HG03558 (cell line): ENCODE measurements around the gene ELMOD1.

ENCODE experiments used
- ATAC-seq: cut with Tn5 transposase; IDR thresholded peaks from one replicate; pipeline ENCODE4 v1.9.1; 2021; ENCODE audit warnings: moderate number of reproducible peaks; ENCODE audit not compliant: unreplicated experiment; ENCODE audit errors: extremely low read depth

ELMOD1 gene

DNA sequence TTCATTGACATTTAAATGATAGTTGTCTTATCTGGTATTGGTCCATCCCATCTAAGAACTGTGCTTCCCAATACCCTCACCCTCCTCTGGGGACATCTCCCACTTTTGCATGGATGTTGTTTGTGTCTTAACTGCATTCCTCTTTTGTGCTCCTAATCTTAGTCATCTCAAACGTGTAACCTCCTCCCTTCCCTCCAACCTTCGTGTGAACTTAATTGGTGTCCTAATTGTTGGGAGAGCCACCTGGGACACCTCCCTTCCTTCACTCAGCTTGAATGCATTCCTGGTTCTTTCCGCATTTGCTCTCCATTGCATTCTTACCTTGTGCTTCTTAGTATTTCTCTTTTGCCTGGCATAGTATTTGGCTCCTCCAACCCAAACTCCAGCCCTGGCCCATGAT, 9.8 kb upstream of the ELMOD1 start:
- ATAC-seq, result no peak

DNA sequence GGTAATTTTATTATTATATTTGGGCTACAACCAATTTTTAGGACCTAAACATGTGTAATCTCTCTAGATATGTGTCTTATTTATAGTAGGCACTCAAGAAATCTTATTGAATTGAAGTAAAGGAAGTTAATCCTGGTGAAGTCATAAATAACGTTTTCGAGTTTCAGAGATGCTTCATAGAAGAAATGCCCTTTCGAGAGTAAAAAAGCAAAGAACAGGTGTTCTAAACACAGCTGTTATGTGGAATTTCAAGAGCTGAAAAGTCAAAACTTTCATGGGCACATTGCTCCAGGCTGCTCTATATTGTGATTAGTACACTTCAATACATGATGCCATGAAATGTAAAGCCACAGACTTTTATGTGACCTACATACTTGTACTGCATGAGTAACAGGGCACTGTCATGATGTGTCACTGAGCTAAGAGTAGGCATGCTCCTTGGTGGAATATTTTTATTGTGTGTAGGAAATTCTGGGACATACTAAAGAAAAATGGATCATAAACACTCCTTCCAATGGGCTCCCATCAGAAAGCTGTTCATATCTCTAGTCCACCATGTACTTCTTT, 7.2 kb upstream of the ELMOD1 start:
- ATAC-seq, result no peak

DNA sequence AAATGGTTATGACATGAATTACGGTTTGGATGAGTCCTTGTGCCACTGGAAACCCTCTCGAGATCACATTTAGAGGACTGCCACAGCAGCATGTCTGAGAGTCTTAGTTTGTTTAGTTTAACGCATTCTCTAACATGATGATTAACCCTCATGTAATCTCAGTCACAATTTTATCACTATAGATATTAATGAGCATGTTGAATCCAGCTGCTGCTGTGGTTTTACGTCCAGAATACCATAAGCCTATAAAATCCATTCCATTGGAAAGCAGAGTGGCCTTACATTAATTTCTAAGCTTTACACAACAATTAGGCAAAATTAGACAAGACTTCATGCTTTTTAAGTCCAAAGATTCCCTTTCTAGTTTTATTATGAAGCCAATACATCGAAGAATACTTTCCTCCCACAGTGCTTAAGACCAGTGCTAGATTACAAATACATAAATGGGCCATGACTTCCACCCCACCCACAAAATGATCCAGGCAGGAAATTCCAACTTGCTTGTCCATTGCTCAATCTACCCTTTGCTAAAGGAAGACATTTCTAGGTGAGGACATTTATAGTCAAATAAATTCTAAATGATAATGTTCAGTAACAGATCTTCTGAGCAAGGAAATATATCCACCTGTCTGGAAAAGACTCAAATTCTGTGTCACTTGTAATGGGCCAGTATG, 3.5 kb upstream of the ELMOD1 start:
- ATAC-seq, result no peak

DNA sequence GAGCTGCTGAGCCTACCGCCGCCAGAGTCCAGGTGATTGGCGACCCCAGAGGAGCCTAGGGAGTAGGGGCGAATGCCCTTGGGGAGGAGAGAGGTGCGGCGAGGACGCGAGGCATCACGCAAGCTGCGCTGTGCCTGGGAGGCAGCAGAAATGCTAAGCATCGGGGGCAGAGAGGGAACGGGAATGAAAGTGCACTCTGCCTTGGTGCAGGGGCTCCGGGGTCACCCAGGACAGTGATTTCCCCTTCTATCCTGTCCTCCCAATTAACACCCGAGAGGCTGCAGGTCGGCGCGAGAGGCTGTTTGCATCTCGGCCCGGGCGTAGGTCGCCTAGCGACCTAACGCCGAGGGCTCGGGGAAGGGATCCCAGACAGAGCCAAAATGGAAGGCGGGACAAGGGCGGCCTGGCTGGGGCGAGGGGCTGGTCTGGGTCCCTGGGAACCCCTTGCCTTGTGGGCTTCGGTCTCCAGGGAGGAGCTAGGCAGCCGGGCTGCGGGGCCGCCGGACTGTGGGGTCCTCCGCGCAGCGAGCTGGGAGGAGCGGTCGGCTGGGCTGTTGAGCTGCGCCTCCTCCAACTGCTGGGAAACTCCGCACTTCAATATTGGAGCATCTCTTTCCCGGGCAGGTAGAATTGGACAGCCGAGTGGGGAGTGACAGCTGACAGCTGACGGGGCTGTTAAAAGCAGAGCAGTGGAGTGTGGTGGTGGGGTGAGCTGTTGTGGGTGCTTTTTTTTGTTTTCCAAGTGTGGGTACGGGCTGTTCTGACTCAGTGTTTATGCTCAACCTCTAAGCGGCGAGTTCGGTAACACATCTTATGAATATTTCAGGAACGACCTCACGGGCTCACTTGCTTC, 657 bp downstream of the ELMOD1 start:
- ATAC-seq, result no peak

DNA sequence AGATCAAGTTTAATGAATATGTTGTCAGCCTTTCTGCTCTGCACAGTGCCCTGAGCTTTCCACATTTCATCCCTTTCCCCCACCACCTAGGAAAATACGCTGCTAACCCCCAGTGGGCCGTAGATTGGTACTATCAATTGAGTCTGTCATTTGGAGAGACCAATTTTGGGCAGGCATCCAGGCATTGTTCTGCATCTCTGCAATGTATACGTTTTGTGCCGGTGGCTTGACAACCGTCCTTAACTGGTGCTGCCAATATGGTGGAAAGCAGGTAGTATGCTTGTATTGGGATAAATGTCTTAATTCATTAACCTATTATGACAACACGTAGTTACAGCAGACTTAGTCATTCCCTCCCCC, 1.3 kb downstream of the ELMOD1 start:
- no peak for ATAC-seq

DNA sequence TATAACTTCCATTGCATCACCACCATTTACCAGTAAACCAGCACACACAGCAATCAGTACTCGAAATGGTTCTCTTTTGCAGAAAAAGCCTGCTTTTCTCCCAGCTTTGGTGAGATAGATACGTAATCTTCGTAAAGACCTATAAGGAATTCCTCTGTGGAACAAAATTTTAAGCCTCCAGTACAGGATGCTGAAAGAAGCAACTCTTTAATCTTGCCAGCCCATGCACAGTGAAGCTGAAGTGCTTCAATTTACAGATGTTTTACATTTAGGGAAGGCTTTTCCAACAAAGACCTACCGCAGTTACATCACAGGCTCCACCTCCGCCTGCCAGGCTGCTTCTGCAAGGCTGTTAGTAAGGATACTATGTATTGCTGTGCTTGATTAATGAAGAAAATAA, 1.9 kb downstream of the ELMOD1 start:
- ATAC-seq, result no peak

DNA sequence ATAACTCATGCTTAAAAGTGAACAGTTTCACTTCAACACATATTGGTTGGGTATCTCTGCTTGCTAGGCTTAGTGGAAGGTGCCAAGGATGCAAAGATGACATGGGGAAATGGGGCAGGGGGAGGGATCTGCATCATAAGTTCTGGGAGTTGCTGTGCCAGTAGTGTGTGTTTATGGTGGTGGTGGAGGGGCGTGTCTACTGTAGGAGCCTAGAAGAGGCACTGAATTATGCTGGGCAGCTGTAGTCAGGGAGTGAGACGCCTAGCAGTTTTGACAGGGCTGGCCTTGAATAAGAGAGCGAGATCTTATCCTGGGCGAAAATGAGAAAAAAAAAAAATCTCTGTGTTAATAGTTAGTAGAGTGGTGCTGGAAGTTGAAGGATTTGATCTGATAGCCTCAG, 3.0 kb downstream of the ELMOD1 start:
- ATAC-seq, result no peak

DNA sequence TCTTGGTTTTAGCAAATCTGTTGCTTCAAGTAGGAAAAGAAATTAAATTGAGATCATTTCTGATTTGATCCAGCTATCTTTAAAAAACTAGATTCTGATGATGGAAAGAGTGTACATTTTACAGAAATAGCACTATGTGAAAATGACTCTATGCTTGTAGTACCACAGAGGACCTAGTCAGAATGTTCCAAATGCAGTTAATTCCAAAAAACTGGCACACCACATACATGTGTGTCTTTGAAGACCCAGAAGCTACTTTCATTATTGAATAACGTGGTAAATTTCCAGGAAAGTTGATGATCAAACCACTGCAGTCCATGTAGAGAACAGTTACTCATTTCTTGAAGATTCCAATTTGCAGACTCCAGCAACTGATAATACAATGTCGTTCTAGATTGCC, 3.8 kb downstream of the ELMOD1 start:
- no peak for ATAC-seq

DNA sequence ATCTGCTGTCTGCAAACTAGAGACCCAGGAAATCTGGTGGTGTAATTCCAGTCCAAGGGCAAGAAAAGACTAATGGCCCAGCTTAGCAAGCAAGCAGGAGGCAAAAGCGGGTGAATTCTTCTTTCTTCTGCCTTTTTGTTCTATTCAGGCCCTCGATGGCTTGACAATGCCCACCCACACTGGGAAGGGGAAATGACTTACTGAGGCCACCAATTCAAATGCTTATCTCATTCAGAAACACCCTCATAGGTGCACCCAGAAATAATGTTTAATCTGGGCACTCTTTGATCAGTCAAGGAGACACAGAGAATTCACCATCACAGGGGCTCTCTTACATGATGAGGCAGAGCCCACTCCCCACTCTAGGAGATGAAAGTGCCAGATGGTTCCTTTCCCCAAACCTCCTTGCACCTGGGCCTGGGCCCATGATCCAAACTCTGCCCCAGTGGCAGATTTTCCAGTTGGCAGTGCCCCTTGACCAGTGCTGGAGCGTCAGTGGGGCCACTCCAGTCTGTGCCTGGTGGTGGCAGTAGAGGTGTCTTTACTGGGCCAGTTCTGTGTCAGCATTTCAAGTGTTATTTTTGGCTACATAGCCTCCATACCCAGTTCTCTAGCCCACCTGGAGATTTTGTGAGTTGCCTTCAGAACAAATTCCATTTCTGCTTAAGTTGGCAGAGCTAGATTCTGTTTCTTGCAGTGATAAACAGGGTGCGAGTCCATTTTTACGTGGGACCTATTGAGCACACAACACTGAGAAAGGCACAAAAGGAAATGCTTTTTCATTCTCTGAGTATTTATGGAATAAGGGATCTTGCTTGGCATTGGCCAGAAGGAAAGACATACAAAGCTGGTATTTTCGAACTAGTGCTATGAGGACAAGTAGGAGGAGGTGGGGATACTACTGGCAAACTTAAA, 7.5 kb downstream of the ELMOD1 start:
- no peak for ATAC-seq

DNA sequence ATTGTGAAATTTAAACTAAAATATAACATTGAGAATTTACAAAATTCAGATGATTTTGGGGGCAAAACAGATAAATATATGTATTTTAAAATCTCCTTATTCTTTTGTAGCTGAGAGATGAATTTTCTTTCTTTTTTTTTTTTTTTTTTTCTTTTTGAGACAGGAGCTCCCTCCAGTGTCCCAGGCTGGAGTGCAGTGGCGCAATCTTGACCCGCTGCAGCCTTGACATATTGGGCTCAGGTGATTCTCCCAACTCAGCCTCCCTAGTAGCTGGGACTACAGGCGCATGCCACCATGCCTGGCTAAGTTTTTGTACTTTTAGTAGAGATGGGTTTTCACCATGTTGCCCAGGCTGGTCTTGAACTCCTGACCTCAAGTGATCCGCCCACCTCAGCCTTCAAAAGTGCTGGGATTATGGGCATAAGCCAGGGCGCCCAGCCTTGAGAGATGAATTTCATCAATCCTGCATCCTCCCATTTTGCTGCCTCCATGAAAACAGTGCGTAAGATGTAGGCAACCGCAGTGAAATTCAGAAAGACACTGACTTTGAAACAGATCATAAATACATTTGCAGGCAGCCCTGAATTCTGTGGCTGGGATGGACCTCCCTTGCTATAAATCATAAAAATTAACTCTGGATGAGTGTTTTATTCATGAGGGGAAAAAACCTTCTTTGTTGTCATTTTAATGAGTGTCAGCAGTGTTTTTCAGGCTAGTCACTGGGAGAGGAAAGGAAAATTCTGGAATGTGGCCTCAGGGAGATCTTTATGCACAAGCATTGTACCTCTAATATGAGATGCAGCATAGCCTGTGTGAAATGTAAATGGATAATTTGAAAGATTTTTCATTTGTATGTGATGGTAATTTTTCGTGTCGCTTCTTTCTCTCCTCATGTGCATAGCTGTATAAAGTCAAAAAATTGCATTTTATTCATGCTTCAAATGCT, 14.4 kb downstream of the ELMOD1 start:
- no peak for ATAC-seq

DNA sequence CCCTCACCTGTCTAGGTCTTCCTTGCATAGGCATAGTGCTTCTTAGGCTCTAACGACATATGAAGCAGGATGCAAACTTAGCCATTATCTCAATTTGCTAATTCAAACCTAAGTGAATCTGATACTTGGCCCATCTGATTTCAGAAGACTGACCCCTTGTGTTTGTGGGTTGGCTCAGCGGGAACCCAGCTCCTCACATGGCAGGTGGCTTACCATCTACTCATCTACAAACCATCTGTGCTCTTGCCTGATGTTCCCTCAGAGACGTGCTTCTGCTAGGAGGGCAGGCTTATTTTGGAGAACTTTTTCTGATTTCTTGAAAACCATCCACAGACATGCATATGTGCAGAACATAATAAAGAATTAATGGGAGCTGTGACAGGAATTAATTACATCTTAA, 15.2 kb downstream of the ELMOD1 start:
- no peak for ATAC-seq

DNA sequence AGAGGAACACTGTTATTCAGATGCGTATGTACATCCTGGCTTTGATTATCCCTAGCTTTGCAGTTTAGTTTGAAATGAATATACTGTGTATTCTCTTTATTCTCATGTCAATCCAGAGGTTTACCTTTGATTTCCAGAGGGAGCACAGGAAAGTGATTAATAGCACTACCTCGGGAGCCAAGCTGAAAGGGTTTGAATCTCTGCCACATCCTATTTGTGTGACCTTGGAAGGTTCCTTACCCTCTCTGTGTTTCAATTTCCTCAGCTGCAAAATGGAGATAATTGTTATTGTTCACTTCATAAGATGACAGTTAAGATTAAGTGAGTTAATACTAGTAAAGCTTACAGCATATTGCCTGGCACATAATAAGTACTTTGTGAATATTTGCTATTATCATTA, 17.9 kb downstream of the ELMOD1 start:
- no peak for ATAC-seq

DNA sequence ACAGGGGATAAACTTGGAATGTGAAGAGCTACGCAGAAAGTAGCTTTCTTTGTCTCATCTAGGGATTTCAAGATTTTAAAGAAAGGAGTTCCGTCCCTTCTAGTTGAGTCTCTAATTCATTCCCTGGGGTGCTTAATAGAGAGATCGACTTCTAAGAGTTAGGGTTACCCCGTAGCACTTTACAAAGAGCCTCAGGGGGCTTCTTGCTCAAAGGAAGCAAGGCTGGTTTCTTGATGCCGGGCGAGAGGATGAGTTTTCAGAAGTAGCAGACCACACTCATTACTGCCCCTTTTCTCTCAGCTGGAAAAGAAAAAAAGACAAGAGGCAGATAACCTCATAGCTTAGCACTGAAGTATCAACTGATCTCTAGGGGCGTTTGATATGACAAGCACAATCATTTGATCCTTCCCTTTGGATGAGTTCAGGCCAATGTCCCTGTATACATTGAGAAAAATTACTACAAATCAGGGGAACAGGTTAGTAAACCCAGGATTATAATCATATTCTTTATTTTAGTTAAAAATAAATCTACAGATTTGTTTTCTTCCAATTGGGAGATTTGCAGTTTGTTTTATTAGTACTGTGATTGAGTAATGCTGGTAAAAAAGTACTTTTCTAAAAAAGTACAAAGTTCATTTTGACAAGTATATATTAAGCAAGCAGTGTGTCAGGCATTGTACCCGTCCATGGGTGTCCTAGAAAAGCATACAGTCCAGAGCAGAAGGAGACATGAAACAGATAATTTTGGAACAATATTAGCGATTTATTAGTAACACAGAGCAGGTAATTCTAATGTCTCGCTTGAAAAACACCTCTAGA, 18.7 kb downstream of the ELMOD1 start:
- no peak for ATAC-seq

DNA sequence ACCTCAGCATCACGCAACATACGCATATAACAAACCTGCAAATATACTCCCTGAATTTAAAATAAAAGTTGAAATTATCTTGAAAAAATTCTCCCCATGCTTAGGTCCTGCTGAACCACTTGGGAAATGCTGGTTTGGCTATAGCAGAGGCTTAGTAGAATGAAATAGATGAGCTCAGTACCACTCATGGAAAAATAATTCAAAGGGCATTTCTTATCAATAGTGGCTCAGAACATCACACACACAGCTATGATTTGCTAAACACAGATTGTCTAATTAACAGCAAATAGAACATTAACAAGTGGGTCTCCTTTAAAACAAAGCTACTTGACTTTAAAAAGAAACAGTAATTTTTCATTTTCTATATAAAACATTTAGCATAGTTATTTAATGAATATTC, 21.5 kb downstream of the ELMOD1 start:
- no peak for ATAC-seq

DNA sequence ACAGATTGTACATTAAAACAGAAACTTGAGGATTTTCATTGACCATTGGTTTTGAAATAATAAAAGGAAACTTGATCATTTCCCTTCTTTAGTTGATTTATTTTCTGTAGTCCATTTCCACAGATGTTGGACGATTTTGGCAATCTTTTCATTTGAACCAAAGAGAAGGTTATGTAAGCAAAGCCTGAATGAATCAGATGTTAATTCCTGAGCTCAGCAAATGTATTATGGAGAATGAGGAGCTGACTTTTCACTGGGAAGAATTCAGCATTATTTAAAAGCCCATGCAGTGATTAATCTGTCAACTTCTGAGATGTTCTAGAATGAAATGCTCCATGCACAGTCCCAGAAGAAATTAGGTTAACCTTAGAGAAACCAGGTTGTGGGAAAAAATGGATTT, 29.0 kb downstream of the ELMOD1 start:
- ATAC-seq, result no peak

DNA sequence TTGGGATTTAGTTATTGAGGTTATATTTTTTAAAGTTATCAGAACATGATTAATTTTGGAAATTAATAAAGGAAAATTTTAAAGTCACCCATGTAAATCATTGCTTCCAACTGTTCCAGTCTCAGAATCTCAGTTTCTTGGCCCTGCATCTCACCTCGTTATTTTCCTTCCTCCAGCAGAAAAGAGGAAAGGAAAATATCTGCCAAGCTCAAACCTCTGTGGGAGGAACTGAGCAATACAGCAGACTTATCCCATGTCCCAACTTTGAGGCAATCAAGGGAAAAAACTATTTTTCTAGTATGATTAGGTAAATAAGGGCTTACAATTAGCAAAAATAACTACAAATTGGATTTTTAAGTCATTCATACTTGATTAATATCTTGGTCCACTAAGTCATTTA, 30.1 kb downstream of the ELMOD1 start:
- ATAC-seq, result no peak

DNA sequence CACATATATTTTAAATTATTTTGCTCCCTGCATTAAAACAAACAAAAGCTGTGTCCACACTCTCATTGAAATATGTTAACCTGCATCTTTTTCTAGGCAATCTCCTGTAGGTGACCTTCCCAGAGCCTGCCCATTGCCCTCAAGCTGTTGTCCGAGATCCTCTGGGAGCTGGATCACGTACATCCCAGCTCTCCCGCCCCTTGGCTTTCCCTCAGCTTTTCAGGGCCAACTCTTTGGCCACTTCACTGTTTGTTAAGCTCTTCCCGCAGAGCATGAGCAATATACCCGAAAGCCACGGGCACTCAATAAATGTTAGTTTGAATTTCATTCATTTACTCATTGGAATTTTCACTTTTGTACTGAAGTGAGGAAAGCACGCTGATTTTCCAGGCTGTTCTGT, 32.2 kb downstream of the ELMOD1 start:
- no peak for ATAC-seq

DNA sequence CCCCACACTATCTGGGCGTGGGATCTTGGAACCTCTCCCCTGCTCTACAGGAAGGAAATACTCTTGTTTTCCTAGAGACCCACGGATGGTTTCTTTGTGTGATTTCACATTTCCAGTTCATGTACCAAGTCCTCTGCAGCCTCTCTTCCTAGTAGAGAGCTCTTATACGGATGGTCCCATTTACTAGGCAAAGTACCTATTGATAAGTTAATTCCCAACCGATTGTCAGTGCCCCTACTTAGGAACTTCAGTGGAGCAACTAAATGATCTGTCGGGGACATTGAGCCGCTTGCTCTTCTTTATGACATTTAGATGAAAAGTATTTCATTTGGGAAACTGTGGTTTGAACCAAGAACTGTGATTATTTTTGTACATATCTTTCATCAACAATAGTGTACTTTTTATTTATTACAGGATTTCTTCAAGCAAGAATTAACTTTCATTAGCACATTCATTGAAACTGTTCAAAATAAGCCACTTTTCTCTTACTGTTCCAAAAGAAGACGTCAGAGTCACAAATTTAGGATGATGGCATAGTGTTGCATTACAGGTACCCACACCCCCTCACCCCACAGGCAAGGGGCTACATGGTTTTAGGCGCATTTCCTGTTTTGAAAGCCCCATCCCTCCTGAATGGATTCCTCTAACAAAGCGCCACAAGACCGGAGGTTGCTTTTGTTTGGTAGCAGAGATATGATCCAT, 34.2 kb downstream of the ELMOD1 start:
- no peak for ATAC-seq
